PC-3 (cell line): ENCODE measurements around the gene CCDC197. TPM values are rescaled to one million over a fixed set of nuclear protein-coding genes. Genes with fewer than 3 reads are reported as not detected.

Experiments
- ATAC-seq: fragments of 200-7000 bp; cut with Tn5 transposase; 2 replicates; pipeline ENCODE4 v1.9.1; 2020; ENCODE audit warnings: mild to moderate bottlenecking, moderate library complexity
- BruUV-seq: library from RNA; stranded (reverse); fragments of 400-500 nt; replicated peaks from 2 replicates; lab custom pipeline; 2021; lab: Mats Ljungman, UMichigan
- CTCF ChIA-PET: fragments of 300-600 bp; sonication (Branson Sonifier 250); formaldehyde crosslinking; loops from one replicate; lab custom pipeline; 2022; ENCODE audit warnings: antibody characterized with exemption; lab: Charles Lee
- POLR2A ChIA-PET: fragments of 300-600 bp; sonication (Branson Sonifier 250); formaldehyde crosslinking; loops from one replicate; lab custom pipeline; 2022; ENCODE audit warnings: antibody characterized with exemption; ENCODE audit not compliant: unreplicated experiment; lab: Charles Lee
- DNase-seq: peaks from one replicate; pipeline ENCODE4 v3.0.0-alpha.2; 2015
- H2AFZ ChIP-seq: fragments of 300-600 bp; sonication (generic); 2 replicates; pipeline ENCODE4 v1.6.0; 2016; ENCODE audit warnings: antibody characterized with exemption, low read length
- H3F3A ChIP-seq: fragments of 300-600 bp; sonication (generic); one replicate; pipeline ENCODE4 v1.6.0; 2017; ENCODE audit warnings: antibody characterized with exemption, low read length, control low read depth, mild to moderate bottlenecking; ENCODE audit not compliant: unreplicated experiment
- H3K27ac ChIP-seq: fragments of 300-600 bp; sonication (generic); 2 replicates; pipeline ENCODE4 v1.5.1; 2016; ENCODE audit warnings: mild to moderate bottlenecking, low read length
- H3K27me3 ChIP-seq: fragments of 300-600 bp; sonication (generic); 2 replicates; pipeline ENCODE4 v1.6.1; 2016; ENCODE audit warnings: low read length, mixed read lengths
- H3K36me3 ChIP-seq: fragments of 300-600 bp; sonication (generic); 2 replicates; pipeline ENCODE4 v1.6.1; 2016; ENCODE audit warnings: low read depth, mixed run types, low read length, mixed read lengths
- H3K4me1 ChIP-seq: fragments of 300-600 bp; sonication (generic); 2 replicates; pipeline ENCODE4 v1.5.1; 2016; ENCODE audit warnings: low read length; ENCODE audit not compliant: insufficient read depth
- H3K4me2 ChIP-seq: fragments of 300-600 bp; sonication (generic); 2 replicates; pipeline ENCODE4 v1.6.0; 2016; ENCODE audit warnings: low read length
- H3K4me3 ChIP-seq: fragments of 300-600 bp; sonication (generic); 2 replicates; pipeline ENCODE4 v1.5.1; 2016; ENCODE audit warnings: mild to moderate bottlenecking, low read length, mixed read lengths
- H3K79me2 ChIP-seq: fragments of 300-600 bp; sonication (generic); 2 replicates; pipeline ENCODE4 v1.6.1; 2017; ENCODE audit warnings: low read length, mixed read lengths
- H3K9ac ChIP-seq: fragments of 300-600 bp; sonication (generic); 2 replicates; pipeline ENCODE4 v1.6.0; 2016; ENCODE audit warnings: mild to moderate bottlenecking, low read length
- H3K9me2 ChIP-seq: fragments of 300-600 bp; sonication (generic); replicated peaks from 2 replicates; pipeline ENCODE4 v1.6.1; 2016; ENCODE audit warnings: mixed run types, low read length, mixed read lengths
- H3K9me3 ChIP-seq: fragments of 300-600 bp; sonication (generic); 2 replicates; pipeline ENCODE4 v1.6.1; 2016; ENCODE audit warnings: low read length, mixed read lengths
- H4K20me1 ChIP-seq: fragments of 300-600 bp; sonication (generic); 2 replicates; pipeline ENCODE4 v1.6.1; 2016; ENCODE audit warnings: low read length, mixed read lengths
- CTCF ChIP-seq: fragments of 300-600 bp; sonication (generic); conservative IDR thresholded peaks from 2 replicates; pipeline ENCODE4 v1.5.1; 2017; ENCODE audit warnings: antibody characterized with exemption, low read depth, mild to moderate bottlenecking, low read length
- EZH2 ChIP-seq: fragments of 300-600 bp; sonication (generic); IDR thresholded peaks from one replicate; pipeline ENCODE4 v1.6.1; 2017; ENCODE audit warnings: antibody characterized with exemption, mild to moderate bottlenecking, low read length; ENCODE audit not compliant: unreplicated experiment
- EZH2phosphoT487 ChIP-seq: fragments of 300-600 bp; sonication (generic); IDR thresholded peaks from 2 replicates; pipeline ENCODE4 v1.6.1; 2018; ENCODE audit warnings: mild to moderate bottlenecking, antibody characterized with exemption, low read length, borderline replicate concordance
- intact Hi-C: fragments of 100-400 bp; cut with micrococcal nuclease; formaldehyde crosslinking; loops from 2 replicates; pipeline ENCODE4 v1.9.0; 2023
- total RNA-seq: library from RNA; depleted of rRNA; stranded (reverse); fragments of >200 nt; gene quantifications from 2 replicates; pipeline ENCODE4 v1.2.3, GENCODE V29; 2014

Gene CCDC197
- total RNA-seq, 1 experiment from 2014 or later: not detected

GRCh38 chr14:94044476-94045091 is 47.5 kb downstream of the CCDC197 start:
- H3K27ac ChIP-seq: no peak overlapping the region
- ChIA-PET CTCF (no interaction called here), POLR2A (no interaction called here)
- no peaks in the 10 kb centered on the region for H3F3A ChIP-seq
- intact Hi-C loops: no loop called here
- no peaks in the 10 kb centered on the region for H3K4me1 ChIP-seq
- no peaks in the 10 kb centered on the region for H3K27me3 ChIP-seq
- TF ChIP-seq EZH2: no peak
- no peak for TF ChIP-seq CTCF
- no peak for TF ChIP-seq EZH2phosphoT487
- H2AFZ ChIP-seq: no peak overlapping the region
- BruUV-seq: no TSS peak
- H3K9me3 ChIP-seq: no peaks in the 10 kb centered on the region
- H4K20me1 ChIP-seq: no peaks in the 10 kb centered on the region
- ATAC-seq: no peak
- H3K4me2 ChIP-seq: no peak overlapping the region
- no peak for DNase-seq
- no peaks in the 10 kb centered on the region for H3K79me2 ChIP-seq
- H3K36me3 ChIP-seq: peaks cover 42% of the 10 kb centered on the region; the same call in 1 of the 2 replicates
- no peak overlapping the region for H3K4me3 ChIP-seq
- H3K9ac ChIP-seq: no peak overlapping the region
- no peaks in the 10 kb centered on the region for H3K9me2 ChIP-seq

GRCh38 chr14:94045101-94045500 is 48.0 kb downstream of the CCDC197 start:
- Histone ChIP-seq H3K9me3 (no peaks in the 10 kb centered on the region), H3K27me3 (no peaks in the 10 kb centered on the region), H2AFZ (no peak overlapping the region), H3K36me3 (peaks cover 47% of the 10 kb centered on the region; the same call in 1 of the 2 replicates), H3K9me2 (no peaks in the 10 kb centered on the region), H3K79me2 (no peaks in the 10 kb centered on the region), H3F3A (no peaks in the 10 kb centered on the region), H4K20me1 (no peaks in the 10 kb centered on the region), H3K4me3 (no peak overlapping the region), H3K4me2 (no peak overlapping the region), H3K4me1 (no peaks in the 10 kb centered on the region), H3K9ac (no peak overlapping the region), H3K27ac (no peak overlapping the region)
- ATAC-seq (no peak), DNase-seq (no peak)
- intact Hi-C loops: no loop called here
- ChIA-PET CTCF (no interaction called here), POLR2A (no interaction called here)
- BruUV-seq: no TSS peak
- no peak for TF ChIP-seq EZH2
- TF ChIP-seq CTCF: no peak
- no peak for TF ChIP-seq EZH2phosphoT487

- Histone ChIP-seq H3K27me3 (no peaks in the 10 kb centered on the region), H3F3A (no peaks in the 10 kb centered on the region), H3K4me3 (no peak overlapping the region), H3K4me1 (no peaks in the 10 kb centered on the region), H3K9me3 (no peaks in the 10 kb centered on the region), H3K36me3 (peaks cover 53% of the 10 kb centered on the region; the same call in 1 of the 2 replicates), H3K27ac (no peak overlapping the region), H4K20me1 (no peaks in the 10 kb centered on the region), H3K79me2 (no peaks in the 10 kb centered on the region), H3K4me2 (no peak overlapping the region), H3K9ac (no peak overlapping the region), H3K9me2 (no peaks in the 10 kb centered on the region), H2AFZ (no peak overlapping the region)
- no peak for ATAC-seq
- ChIA-PET CTCF (no interaction called here), POLR2A (no interaction called here)
- TF ChIP-seq EZH2phosphoT487: no peak
- TF ChIP-seq EZH2: no peak
- no peak for TF ChIP-seq CTCF
- BruUV-seq: no TSS peak
- intact Hi-C loops: no loop called here
- DNase-seq: no peak
Observed at GRCh38 chr14:94045563-94046345, 48.7 kb downstream of the CCDC197 start.
